Activated CD4-positive, alpha-beta T cell treated with anti-CD3 and anti-CD28 coated beads for 36 hours (primary cell): ENCODE measurements around the gene FOXN1. TPM values are rescaled to one million over a fixed set of nuclear protein-coding genes. Genes with fewer than 3 reads are reported as not detected.

ENCODE experiments used
- ATAC-seq: fragments of 200-7000 bp; cut with Tn5 transposase; one replicate; pipeline ENCODE4 v1.10.0; 2021; ENCODE audit warnings: mild to moderate bottlenecking, moderate library complexity
- CTCF ChIA-PET: fragments of 350-600 bp; sonication (Branson Sonifier 250); formaldehyde crosslinking; loops from one replicate; lab custom pipeline; 2021; ENCODE audit warnings: antibody characterized with exemption; lab: Charles Lee
- POLR2A ChIA-PET: fragments of 350-600 bp; sonication (Branson Sonifier 250); formaldehyde crosslinking; loops from one replicate; lab custom pipeline; 2021; ENCODE audit warnings: antibody characterized with exemption, inconsistent platforms; lab: Charles Lee
- DNase-seq: peaks from one replicate; pipeline ENCODE4 v3.0.0-alpha.2; 2020
- H3K27ac Mint-ChIP-seq: one replicate; pipeline ENCODE4 v1.8.0; 2021; ENCODE audit warnings: mixed read lengths
- H3K27me3 Mint-ChIP-seq: one replicate; pipeline ENCODE4 v1.8.0; 2021; ENCODE audit warnings: mixed read lengths
- H3K36me3 Mint-ChIP-seq: one replicate; pipeline ENCODE4 v1.8.0; 2021; ENCODE audit warnings: low read depth, mixed read lengths
- H3K4me1 Mint-ChIP-seq: one replicate; pipeline ENCODE4 v1.8.0; 2021; ENCODE audit warnings: mixed read lengths
- H3K4me3 Mint-ChIP-seq: one replicate; pipeline ENCODE4 v1.8.0; 2021; ENCODE audit warnings: mild to moderate bottlenecking, moderate library complexity, mixed read lengths
- H3K9me3 Mint-ChIP-seq: one replicate; pipeline ENCODE4 v1.8.0; 2021; ENCODE audit warnings: low read depth, mixed read lengths
- intact Hi-C, 2 experiments: fragments of 100-400 bp; cut with DNase I in 1 of 2; cut with micrococcal nuclease in 1 of 2; formaldehyde crosslinking; loops; one replicate each; pipeline versions ENCODE4 v1.14.2 to v1.15.1; 2022 to 2024; cut with DNase I, micrococcal nuclease
- total RNA-seq, 2 experiments: library from RNA; stranded (reverse); gene quantifications; one replicate each; pipeline ENCODE4 v1.2.3, GENCODE V29; 2021

FOXN1 gene
- total RNA-seq, 2 experiments from 2014 or later = not detected

DNA sequence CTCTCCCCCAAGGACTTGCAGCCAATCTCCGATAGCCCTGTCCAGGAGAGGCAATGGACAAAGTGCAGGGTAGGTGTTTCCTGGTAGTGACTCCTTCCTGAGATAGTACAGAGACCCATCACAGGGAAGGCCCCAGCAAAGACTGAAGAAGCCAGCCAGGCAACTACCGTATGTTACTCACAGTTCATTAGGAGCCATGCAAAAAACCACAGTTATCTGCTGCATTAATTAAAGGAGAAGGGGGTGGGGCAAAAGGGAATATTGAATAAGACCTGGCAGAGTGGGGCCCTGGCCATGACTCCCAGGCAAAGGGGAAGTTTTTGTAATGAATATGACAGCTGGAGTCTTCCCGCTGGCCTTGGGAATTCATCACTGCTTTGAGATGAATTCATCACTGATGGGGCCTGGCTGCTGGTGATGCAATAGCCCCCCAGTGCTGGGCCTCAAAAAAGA, 35.2 kb upstream of the FOXN1 start:
- peaks cover 4% of the 10 kb centered on the region for H3K27me3 Mint-ChIP-seq
- H3K27ac Mint-ChIP-seq = no peak overlapping the region
- H3K4me1 Mint-ChIP-seq = peaks cover 24% of the 10 kb centered on the region
- no peaks in the 10 kb centered on the region for H3K36me3 Mint-ChIP-seq
- DNase-seq (no peak), ATAC-seq (no peak)
- ChIA-PET CTCF (interaction anchor here (0.6 to 1.2 kb wide), 2 partner anchors 20 to 255 kb away, joined by 3 to 6 read pairs; no protein-coding TSS in a partner anchor), POLR2A (no interaction called here)
- intact Hi-C loops = no loop called here
- H3K4me3 Mint-ChIP-seq = no peak overlapping the region
- H3K9me3 Mint-ChIP-seq = no peaks in the 10 kb centered on the region

DNA sequence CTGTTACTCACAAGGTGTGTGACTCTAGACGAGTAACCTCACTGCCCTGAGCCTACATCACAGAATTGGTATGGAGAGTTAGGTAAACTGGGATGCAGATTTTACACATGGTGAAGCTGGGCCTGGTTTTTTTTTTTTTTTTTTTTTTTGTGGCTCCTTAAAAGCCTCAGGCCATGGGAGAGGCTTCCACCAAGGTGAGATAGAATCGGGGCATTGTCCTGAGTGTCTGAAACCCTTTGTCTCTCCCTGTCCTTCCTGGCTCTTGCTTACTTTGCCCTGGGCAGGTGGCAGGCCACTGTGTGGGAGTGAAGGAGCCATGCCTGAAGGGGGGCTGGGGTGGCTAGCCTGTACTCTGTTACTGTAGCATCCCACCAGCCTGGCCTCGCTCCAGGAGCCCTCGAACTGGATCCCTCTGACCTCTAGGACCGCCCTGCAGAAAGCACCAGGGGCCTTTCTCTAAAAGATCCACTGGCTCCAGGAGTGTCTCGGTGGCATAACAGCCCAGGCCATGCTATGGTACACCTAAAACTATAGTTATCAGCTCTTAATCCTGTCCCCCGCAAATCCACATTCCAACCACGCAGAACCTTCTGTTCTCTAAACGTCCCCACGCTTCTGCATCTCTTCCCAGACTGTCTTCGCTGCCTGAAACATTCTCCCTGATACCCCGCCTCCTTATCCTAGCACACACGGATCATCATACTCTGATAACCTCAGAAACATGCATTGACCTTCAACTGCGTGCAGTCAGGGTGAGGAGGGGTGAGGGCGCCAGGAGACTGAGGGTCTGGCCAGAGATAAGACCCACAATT, 34.4 kb upstream of the FOXN1 start:
- Mint-ChIP-seq H3K4me1 (peaks cover 24% of the 10 kb centered on the region), H3K4me3 (no peak overlapping the region), H3K27ac (no peak overlapping the region), H3K27me3 (peaks cover 3% of the 10 kb centered on the region), H3K9me3 (no peaks in the 10 kb centered on the region), H3K36me3 (no peaks in the 10 kb centered on the region)
- intact Hi-C loops = no loop called here
- DNase-seq (no peak), ATAC-seq (no peak)
- ChIA-PET CTCF (interaction anchor here (1.2 kb wide), 1 partner anchor 19 kb away, joined by 6 read pairs; no protein-coding TSS in a partner anchor), POLR2A (no interaction called here)

GRCh38 chr17:28472871-28473497, 33.2 kb upstream of the FOXN1 start:
- peaks cover 3% of the 10 kb centered on the region for H3K27me3 Mint-ChIP-seq
- ATAC-seq (no peak), DNase-seq (no peak)
- no peaks in the 10 kb centered on the region for H3K36me3 Mint-ChIP-seq
- H3K27ac Mint-ChIP-seq = no peak overlapping the region
- CTCF ChIA-PET = interaction anchor here (0.6 to 1.0 kb wide), 2 partner anchors 29 to 71 kb away, joined by 3 read pairs; no protein-coding TSS in a partner anchor
- intact Hi-C loops = no loop called here
- no peaks in the 10 kb centered on the region for H3K9me3 Mint-ChIP-seq
- POLR2A ChIA-PET = no interaction called here
- H3K4me3 Mint-ChIP-seq = no peak overlapping the region
- H3K4me1 Mint-ChIP-seq = peaks cover 21% of the 10 kb centered on the region

DNA sequence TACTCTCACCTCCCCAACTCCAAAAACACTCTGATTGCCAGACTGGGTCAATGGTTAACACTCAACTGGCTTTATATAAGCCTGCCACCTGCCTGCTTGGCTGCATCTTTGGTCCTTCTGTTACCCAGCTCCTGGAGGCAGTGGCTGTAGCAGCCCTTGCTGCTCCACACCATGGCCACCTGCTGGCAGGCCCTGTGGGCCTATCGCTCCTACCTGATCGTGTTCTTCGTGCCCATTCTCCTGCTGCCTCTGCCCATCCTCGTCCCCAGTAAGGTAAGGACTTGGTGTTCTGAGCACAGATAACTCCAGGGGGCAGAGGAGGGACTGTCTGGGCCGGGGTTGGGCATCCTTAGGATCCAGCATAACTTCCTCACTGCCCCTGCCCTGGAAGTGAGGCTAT, 32.6 kb upstream of the FOXN1 start, which contains the start of gene SLC13A2:
TSS of gene SLC13A2 (plus strand) at position 103 of the 400 bp plus-strand sequence. CDS start at position 172, 69 bp downstream.
- H3K27ac Mint-ChIP-seq = no peak within 1 kb of the TSS
- no peaks in the 10 kb centered on the region for H3K36me3 Mint-ChIP-seq
- CTCF ChIA-PET = interaction anchor here (0.6 kb wide), 1 partner anchor 70 kb away, joined by 3 read pairs; no protein-coding TSS in a partner anchor
- intact Hi-C loops = no loop called here
- H3K9me3 Mint-ChIP-seq = no peaks in the 10 kb centered on the region
- ATAC-seq = no peak
- peaks cover 18% of the 10 kb centered on the region for H3K4me1 Mint-ChIP-seq
- POLR2A ChIA-PET = no interaction called here
- peaks cover 3% of the 10 kb centered on the region for H3K27me3 Mint-ChIP-seq
- DNase-seq = no peak
- no peak within 1 kb of the TSS for H3K4me3 Mint-ChIP-seq

DNA sequence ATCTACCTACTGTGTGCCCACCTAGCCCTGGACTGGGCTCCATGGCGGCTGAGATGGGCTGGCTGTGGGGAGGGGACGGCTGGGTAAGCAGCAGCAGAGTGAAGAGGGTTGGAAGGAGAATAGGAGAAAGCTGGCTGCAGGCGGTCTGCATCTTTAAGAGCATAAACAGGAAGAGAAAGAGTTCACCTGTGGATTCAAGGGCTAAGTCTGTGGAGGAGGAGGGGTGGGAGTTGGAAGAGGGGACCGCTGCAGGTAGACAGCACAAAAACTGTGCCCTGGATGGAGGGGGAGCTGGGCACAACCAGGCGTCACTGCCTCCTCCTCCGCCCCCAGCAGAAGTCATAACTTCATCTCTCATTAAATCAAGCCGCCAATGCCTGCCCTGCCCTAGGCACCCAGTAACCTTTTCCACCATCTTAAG, 32.0 kb upstream of the FOXN1 start:
- Mint-ChIP-seq H3K4me1 (peaks cover 12% of the 10 kb centered on the region), H3K9me3 (no peaks in the 10 kb centered on the region), H3K27ac (no peak overlapping the region), H3K27me3 (peaks cover 3% of the 10 kb centered on the region), H3K36me3 (no peaks in the 10 kb centered on the region), H3K4me3 (no peak overlapping the region)
- ATAC-seq = no peak
- ChIA-PET POLR2A (no interaction called here), CTCF (no interaction called here)
- intact Hi-C loops = no loop called here
- DNase-seq = no peak

DNA sequence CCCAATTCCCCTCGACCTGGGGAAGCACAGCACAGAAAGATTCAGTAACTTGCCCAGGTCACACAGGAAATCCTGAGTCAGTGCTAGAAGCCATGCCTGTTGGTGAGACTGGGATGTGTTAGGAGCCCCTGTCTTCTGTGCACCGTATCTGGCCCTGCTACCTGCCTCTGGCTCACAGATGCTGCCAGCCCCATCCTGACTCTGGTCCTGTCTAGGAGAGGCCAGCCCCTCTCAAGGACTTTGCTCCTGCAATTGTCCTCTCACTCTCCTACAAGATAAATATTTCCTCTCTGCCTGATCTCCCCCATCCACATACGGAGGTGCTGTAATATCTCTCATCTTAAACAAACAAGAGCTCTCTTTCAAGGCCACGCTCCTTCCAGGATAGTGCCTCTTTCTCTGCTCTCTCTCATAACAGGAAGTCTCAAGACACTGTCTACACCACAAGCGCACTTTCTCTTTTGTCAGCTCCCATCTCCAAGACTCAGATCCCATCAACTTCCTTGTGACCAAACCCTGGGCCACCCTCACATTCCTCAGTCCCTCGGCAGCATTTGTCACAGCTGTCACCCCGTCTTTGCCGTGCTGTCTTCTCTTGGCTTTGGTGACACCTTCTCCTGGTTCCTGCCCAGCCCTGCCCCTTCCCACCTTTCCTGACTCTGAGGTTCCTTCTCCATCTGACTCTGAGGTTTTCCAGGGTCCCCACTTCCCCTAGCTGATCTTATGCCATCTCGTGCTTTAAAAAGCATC, 30.8 kb upstream of the FOXN1 start:
- no peak overlapping the region for H3K4me3 Mint-ChIP-seq
- POLR2A ChIA-PET = no interaction called here
- DNase-seq (no peak), ATAC-seq (no peak)
- H3K4me1 Mint-ChIP-seq = peaks cover 8% of the 10 kb centered on the region
- intact Hi-C loops = no loop called here
- CTCF ChIA-PET = interaction anchor here (0.8 kb wide), 2 partner anchors 14 to 475 kb away, joined by 3 read pairs; no protein-coding TSS in a partner anchor
- no peaks in the 10 kb centered on the region for H3K27me3 Mint-ChIP-seq
- H3K36me3 Mint-ChIP-seq = no peaks in the 10 kb centered on the region
- H3K27ac Mint-ChIP-seq = no peak overlapping the region
- no peaks in the 10 kb centered on the region for H3K9me3 Mint-ChIP-seq

DNA sequence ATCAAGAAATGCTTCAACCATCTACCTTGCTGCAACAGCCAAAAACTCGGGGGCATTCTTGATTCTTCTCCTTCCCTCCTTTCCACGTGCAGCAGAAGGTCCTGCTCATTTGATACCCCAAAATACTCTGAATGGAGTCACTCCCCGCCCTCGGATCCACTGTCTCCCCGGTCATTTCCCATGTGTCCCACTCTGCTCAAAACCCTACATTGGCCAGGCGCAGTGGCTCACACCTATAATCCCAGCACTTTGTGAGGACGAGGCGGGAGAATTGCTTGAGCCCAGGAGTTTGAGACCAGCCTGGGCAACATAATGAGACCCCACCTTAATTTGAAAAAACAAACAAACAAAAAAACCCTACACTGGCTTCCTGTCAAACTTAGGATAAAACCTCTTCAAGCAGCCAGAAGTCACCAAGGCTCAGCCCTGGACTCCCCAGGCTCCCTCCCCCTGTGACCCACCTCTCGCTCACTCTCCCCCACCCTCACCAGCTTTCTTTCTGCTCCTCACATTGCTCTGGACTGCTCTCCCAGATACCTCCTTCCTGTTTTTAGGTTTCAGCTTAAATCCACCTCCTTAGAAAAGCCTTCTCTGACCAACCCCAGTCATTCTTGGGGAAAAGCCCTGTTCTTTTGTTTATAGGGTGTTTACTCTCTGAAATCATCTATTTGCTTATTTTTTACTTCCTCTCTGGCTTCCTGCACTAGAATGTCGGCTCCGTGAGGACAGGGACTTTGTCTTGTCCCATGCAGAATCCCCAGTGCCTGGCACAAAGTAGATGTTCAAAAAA, 29.9 kb upstream of the FOXN1 start:
- ChIA-PET CTCF (interaction anchor here (0.8 to 1.1 kb wide), 3 partner anchors 13 to 474 kb away, joined by 3 read pairs; no protein-coding TSS in a partner anchor), POLR2A (no interaction called here)
- peaks cover 8% of the 10 kb centered on the region for H3K4me1 Mint-ChIP-seq
- H3K9me3 Mint-ChIP-seq = no peaks in the 10 kb centered on the region
- H3K4me3 Mint-ChIP-seq = no peak overlapping the region
- H3K27me3 Mint-ChIP-seq = no peaks in the 10 kb centered on the region
- H3K36me3 Mint-ChIP-seq = no peaks in the 10 kb centered on the region
- no peak overlapping the region for H3K27ac Mint-ChIP-seq
- ATAC-seq (no peak), DNase-seq (no peak)
- intact Hi-C loops = no loop called here

- H3K9me3 Mint-ChIP-seq = no peaks in the 10 kb centered on the region
- POLR2A ChIA-PET = interaction anchor here (0.6 kb wide), 1 partner anchor 107 kb away, joined by 5 read pairs; the partner anchor contains the start of gene SARM1
- CTCF ChIA-PET = no interaction called here
- DNase-seq (no peak), ATAC-seq (no peak)
- H3K27ac Mint-ChIP-seq = no peak overlapping the region
- no peak overlapping the region for H3K4me3 Mint-ChIP-seq
- no peaks in the 10 kb centered on the region for H3K27me3 Mint-ChIP-seq
- H3K36me3 Mint-ChIP-seq = no peaks in the 10 kb centered on the region
- H3K4me1 Mint-ChIP-seq = peaks cover 8% of the 10 kb centered on the region
- intact Hi-C loops = no loop called here
These were observed 28.2 kb upstream of the FOXN1 start for GRCh38 chr17:28477928-28478327.

GRCh38 chr17:28478712-28479615, 27.2 kb upstream of the FOXN1 start:
- CTCF ChIA-PET = interaction anchor here (0.6 kb wide), 1 partner anchor 384 kb away, joined by 3 read pairs; no protein-coding TSS in a partner anchor
- H3K27ac Mint-ChIP-seq = no peak overlapping the region

DNA sequence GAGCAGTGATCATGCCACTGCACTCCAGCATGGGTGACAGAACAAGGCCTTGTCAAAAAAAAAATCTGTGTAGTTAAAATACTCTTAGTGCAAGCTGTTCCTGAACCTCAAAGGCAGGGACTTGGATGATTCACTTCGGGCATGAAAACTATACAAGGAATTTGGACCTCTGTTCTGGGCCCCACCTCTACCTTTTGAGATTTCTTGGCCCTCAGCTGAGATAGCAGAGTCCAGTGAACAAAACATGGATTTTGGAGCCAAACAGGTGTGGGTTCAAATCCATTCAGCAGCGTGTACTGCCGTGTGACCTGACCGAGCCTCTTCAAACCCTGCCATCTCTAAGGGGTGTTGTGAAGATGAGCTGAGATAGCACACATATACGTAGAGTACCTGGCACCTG, 25.9 kb upstream of the FOXN1 start:
- Mint-ChIP-seq H3K4me1 (peaks cover 13% of the 10 kb centered on the region), H3K36me3 (no peaks in the 10 kb centered on the region), H3K27ac (no peak overlapping the region), H3K27me3 (no peaks in the 10 kb centered on the region), H3K4me3 (no peak overlapping the region), H3K9me3 (no peaks in the 10 kb centered on the region)
- intact Hi-C loops = no loop called here
- DNase-seq (no peak), ATAC-seq (no peak)
- ChIA-PET POLR2A (no interaction called here), CTCF (interaction anchor here (1.2 kb wide), 1 partner anchor 19 kb away, joined by 3 read pairs; no protein-coding TSS in a partner anchor)

More at GRCh38 chr17:28478712-28479615, 27.2 kb upstream of the FOXN1 start:
- no peaks in the 10 kb centered on the region for H3K9me3 Mint-ChIP-seq
- H3K4me1 Mint-ChIP-seq = peaks cover 8% of the 10 kb centered on the region
- H3K4me3 Mint-ChIP-seq = no peak overlapping the region
- DNase-seq (no peak), ATAC-seq (no peak)
- H3K27me3 Mint-ChIP-seq = no peaks in the 10 kb centered on the region
- H3K36me3 Mint-ChIP-seq = no peaks in the 10 kb centered on the region
- POLR2A ChIA-PET = no interaction called here
- intact Hi-C loops = no loop called here
